T47D (cell line): ENCODE measurements around the gene C6orf62.
"Not testable (repeated sequence)": the region's sequence is repeated elsewhere in the genome, so short reads cannot be mapped to it uniquely, and the experiment has no call there.

Experiments used
- DNase-seq, 2 experiments: peaks; one replicate each; pipeline versions ENCODE4 v3.0.0 to v3.0.0-alpha.2; 2011 to 2012; ENCODE audit warnings: low read depth in 1 of 2, low spot score in 1 of 2
- JUND ChIP-seq: IDR thresholded peaks from 2 replicates; pipeline ENCODE4 v1.6.1; 2012; ENCODE audit warnings: low read depth
- in situ Hi-C: cut with HindIII; loops from 2 replicates; pipeline ENCODE4 v1.10.0; 2016; ENCODE audit warnings: low sequenced_read_pairs, low pct_unique_long_range_greater_than_20kb

The C6orf62 gene

DNA sequence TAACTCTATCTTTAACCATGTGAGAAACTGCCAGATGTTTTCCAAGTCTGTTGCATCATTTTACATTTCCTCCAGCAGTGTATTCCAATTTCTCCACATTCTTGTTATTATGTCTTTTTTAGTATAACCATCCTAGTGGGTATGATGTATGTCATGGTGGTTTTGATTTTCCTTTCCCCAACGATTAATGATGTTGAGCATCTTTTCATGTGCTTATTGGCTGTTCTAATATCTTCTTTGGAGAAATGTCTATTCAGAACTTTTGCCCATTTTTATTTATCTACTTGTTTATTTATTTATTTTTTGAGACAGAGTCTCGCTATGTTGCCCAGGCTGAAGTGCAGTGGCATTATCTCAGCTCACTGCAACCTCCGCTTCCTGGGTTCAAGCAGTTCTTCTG is 4.3 kb upstream of the C6orf62 start:
- in situ Hi-C loops: no loop called here
- no peak for DNase-seq

DNA sequence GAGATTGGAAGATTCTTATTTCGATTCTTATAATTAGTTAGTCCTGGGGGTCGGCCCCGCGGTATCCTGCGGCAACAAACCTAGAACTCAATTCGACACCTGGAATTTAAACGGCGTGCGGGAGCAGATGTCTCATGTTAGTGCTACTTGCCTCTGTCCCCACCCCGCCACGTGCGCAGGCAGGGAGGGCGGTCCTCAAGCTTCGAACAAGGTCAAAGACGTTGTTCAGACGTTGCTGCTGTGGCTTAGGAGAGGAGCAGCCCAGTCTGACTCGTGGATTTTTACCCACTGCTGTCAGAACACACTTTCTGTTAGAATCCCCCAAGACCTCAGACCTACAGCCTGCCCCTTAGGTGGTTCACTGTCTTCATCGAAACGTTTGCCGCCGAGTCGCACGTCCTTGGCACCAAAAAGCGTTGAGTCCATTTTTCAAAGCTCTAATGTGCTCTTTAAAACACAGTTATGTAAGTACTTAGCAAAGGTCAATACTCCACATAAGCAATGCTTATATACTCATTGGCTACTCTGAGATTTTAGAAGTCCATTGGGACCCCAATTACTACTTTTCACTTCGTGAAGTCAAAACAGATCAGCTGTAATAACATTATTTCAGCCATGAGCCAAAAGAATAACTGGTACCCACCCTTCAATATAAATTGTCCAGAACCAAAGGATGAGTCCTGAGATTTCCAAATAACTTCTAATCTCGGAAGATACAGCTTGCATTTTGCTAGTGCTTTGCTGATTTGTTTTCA is 2.7 kb upstream of the C6orf62 start:
- TF ChIP-seq JUND: no peak
- DNase-seq: peak in 1 of 2 experiments; percentile 58
- in situ Hi-C loops: no loop called here

More for the DNA sequence above, 4.3 kb upstream of the C6orf62 start:
- TF ChIP-seq JUND: no peak

- peak; percentile 36 for TF ChIP-seq JUND
- peak; percentile 94 to 100 for DNase-seq
- in situ Hi-C loops: no loop called here
These were observed 1.9 kb upstream of the C6orf62 start for GRCh38 chr6:24720604-24721460.

GRCh38 chr6:24720131-24720603 is 1.2 kb upstream of the C6orf62 start:
- peak; percentile 10 to 57 for DNase-seq
- in situ Hi-C loops: no loop called here
- TF ChIP-seq JUND: no peak

DNA sequence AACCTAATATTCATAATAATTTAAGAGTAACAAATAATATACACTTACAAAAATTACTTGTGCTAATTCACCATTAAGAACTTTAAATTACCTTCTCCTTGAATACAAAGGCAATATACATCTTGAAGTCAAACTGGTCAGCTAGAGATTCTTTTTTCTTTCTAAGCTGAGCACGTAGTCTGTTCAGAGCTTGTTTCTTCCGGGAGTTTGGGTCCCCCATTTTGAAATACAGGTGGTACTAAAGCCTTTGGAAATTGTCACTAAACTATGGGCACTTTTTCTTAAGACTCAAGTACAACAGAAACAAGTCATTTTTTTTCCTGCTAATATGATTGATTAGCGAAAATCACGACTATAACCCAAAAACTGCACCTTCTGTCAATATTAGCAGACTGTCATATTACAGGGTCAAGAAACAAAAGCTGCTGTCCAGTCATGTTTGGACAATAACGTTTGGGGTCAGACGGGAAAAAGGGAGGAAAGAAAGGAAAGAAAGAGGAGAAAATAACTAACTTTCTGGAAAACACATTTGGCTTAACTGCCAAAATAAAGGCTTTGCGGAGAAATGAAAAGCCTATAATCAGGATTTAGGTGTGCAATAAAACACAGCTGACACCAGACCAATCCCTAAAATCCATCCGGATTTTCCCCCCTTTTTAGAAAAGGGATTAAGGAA is 367 bp downstream of the C6orf62 start:
- DNase-seq: no peak
- TF ChIP-seq JUND: no peak
- in situ Hi-C loops: no loop called here

GRCh38 chr6:24716602-24717148 is 2.3 kb downstream of the C6orf62 start:
- DNase-seq, in situ Hi-C loops: not testable (repeated sequence)

DNA sequence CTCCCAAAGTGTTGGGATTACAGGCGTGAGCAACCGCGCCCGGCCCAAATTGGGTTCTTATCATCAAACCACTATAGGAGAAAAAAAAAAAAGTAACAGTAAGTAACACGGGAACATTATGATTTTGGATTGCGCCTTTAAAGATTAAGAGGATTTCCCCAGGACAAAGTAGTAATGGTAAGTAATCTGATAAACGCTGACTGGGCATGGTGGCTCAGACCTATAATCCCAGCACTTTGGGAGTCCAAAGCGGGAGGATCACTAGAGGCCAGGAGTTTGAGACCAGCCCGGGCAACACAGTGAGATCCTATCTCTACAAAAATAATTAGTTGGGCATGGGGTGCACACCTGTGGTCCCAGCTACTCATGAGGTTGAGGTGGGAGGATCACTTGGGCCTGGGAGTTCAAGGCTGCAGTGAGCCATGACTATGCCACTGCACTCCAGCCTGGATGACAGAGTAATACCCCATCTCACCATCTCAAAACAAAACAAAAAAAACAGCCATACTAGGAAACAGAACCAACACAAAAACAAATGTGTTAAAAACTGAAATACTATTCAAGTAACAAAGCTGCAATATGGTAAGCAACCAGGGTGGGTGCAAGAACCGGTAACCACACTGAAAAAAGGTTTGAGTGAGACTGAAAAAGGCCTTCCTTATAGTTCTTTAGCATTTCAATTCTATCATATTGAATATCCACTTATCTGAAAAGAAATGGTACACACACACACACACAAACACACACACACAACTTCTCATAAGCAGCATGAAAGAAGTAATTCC is 8.2 kb downstream of the C6orf62 start:
- no peak for TF ChIP-seq JUND
- in situ Hi-C loops: no loop called here
- no peak for DNase-seq

- no peak for DNase-seq
- in situ Hi-C loops: no loop called here
- no peak for TF ChIP-seq JUND
These were observed 9.8 kb downstream of the C6orf62 start for GRCh38 chr6:24709014-24709711.

DNA sequence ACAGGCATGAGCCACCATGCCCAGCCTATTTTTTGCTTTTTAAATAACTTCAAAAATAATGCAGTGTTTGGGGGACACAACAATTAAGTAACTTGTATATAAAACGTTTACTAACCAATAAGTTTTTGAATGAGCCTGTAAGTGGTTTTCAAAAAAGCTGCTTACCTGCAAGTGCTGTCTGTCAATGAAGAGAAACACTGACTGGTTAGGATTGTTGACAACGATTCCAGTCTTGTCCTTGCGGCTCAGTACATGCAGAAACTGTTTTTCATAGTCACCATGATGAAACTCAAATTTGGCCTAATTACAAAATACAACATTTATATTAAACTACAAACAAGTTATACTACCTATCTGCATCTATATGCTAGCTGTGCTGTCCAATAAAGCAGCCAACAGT is 10.3 kb downstream of the C6orf62 start:
- in situ Hi-C loops: no loop called here
- DNase-seq: no peak
- no peak for TF ChIP-seq JUND

- TF ChIP-seq JUND: no peak
- no peak for DNase-seq
- in situ Hi-C loops: no loop called here
These were observed 14.5 kb downstream of the C6orf62 start for GRCh38 chr6:24704468-24704867.

DNA sequence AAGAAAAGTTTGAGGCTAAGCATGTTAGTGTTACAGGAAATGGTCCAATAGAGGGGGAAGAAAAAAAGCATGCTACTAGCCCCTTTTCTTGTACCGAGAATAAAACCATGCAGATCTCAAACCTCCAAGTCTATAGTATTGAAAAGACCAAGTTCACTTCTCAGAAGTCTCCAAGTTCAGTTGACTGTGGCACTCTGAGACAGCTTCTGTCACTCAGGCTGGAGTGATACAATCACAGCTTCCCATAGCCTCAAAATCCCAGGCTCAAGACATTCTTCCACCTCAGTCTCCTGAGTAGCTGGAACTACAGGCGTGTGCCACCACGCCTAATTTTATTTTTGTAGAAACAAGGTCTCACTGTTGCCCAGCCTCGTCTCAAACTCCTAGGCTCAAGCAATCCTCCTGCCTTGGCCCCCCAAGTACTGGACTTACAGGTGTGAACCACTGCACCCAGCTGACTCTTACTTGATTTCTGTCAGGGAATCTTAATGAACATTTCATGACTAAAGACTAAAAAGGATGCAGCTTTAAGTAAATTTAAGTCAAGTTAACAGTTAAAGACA is 16.2 kb downstream of the C6orf62 start:
- no peak for TF ChIP-seq JUND
- in situ Hi-C loops: no loop called here
- DNase-seq: no peak
